Tibial nerve (tissue), 4 donors: Measurements from ENCODE around the gene RASSF1. TPM values are rescaled to one million over a fixed set of nuclear protein-coding genes. Genes with fewer than 3 reads are reported as not detected.

Source experiments
- DNase-seq, 2 donors: peaks; one replicate each; pipeline ENCODE4 v3.0.0-alpha.2; 2019; ENCODE audit warnings: low spot score in 2 of 2
- H3K27ac ChIP-seq, 4 donors: fragments of 200-600 bp; sonication (generic) in 3 of 4; one replicate each; pipeline ENCODE4 v1.5.1; 2017 to 2019; ENCODE audit warnings: mild to moderate bottlenecking in 1 of 4
- H3K27me3 ChIP-seq, 2 donors: fragments of 200-600 bp; sonication (generic) in 1 of 2; one replicate each; pipeline versions ENCODE4 v1.5.1 to v1.6.0; 2017 to 2019
- H3K36me3 ChIP-seq, 3 donors: fragments of 200-600 bp; sonication (generic); one replicate each; pipeline ENCODE4 v1.5.1; 2018 to 2019
- H3K4me1 ChIP-seq, 4 donors: fragments of 200-600 bp; sonication (generic) in 3 of 4; one replicate each; pipeline ENCODE4 v1.5.1; 2017 to 2019
- H3K4me3 ChIP-seq, 4 donors: fragments of 200-600 bp; sonication (generic) in 3 of 4; one replicate each; pipeline ENCODE4 v1.5.1; 2017 to 2019; ENCODE audit warnings: mild to moderate bottlenecking in 1 of 4, moderate library complexity in 1 of 4
- H3K9me3 ChIP-seq, 4 donors: fragments of 200-600 bp; sonication (generic) in 3 of 4; one replicate each; pipeline ENCODE4 v1.5.1; 2017 to 2019
- CTCF ChIP-seq, 5 experiments: fragments of 200-600 bp in 3 of 5; fragments of 450-650 bp in 2 of 5; sonication (generic) in 3 of 5; IDR thresholded peaks; one replicate each; pipeline ENCODE4 v1.5.1; 2016 to 2019; ENCODE audit warnings: antibody characterized with exemption in 5 of 5, mild to moderate bottlenecking in 3 of 5, moderate library complexity in 2 of 5
- EP300 ChIP-seq, 2 donors: sonication (generic); formaldehyde crosslinking; IDR thresholded peaks; one replicate each; pipeline ENCODE4 v1.6.1; 2017; ENCODE audit warnings: antibody characterized with exemption in 2 of 2, mild to moderate bottlenecking in 1 of 2
- POLR2A ChIP-seq, 2 donors: fragments of 450-650 bp; IDR thresholded peaks; one replicate each; pipeline ENCODE4 v1.6.1; 2017; ENCODE audit warnings: antibody characterized with exemption in 2 of 2, mild to moderate bottlenecking in 2 of 2, moderate library complexity in 2 of 2
- WGBS, 2 donors: methylation state at CpG; one replicate each; pipeline ENCODE4 v1.1.5; 2018; 5-methylcytosine and 5-hydroxymethylcytosine counted together
- total RNA-seq, 4 donors: library from RNA; depleted of rRNA; stranded (reverse); fragments of >200 nt; gene quantifications; one replicate each; pipeline ENCODE4 v1.1.0, GENCODE V29; 2016

The RASSF1 gene
- total RNA-seq, 4 donors from 2014 or later: 77.4 to 99.0 (median 82.6) TPM

GRCh38 chr3:50341537-50341936 lies 901 bp upstream of the RASSF1 start:
- 92 to 94% methylated on average over 9 of the region's 9 CpGs for WGBS, 2 donors
- Histone ChIP-seq H3K4me1 (peaks cover 0 to 63% (median 30%) of the 10 kb centered on the region in 4 donors), H3K9me3 (no peaks in the 10 kb centered on the region), H3K36me3 (no peaks in the 10 kb centered on the region), H3K4me3 (peak overlapping the region; percentile 47 to 68 (median 60)), H3K27me3 (no peaks in the 10 kb centered on the region), H3K27ac (peak overlapping the region in 3 of 4 donors; percentile 97 to 100 (median 98))
- TF ChIP-seq POLR2A (IDR thresholded peaks at IDR 0.05): no peak
- TF ChIP-seq CTCF (IDR thresholded peaks at IDR 0.05): no peak
- TF ChIP-seq EP300 (IDR thresholded peaks at IDR 0.05): no peak
- DNase-seq: no peak

- no peaks in the 10 kb centered on the region for H3K9me3 ChIP-seq
- H3K4me1 ChIP-seq: peaks cover 0 to 67% (median 40%) of the 10 kb centered on the region in 4 donors
- no peak for DNase-seq
- no peaks in the 10 kb centered on the region for H3K36me3 ChIP-seq
- 17 to 27% methylated on average over 9 of the region's 9 CpGs for WGBS, 2 donors
- TF ChIP-seq POLR2A (IDR thresholded peaks at IDR 0.05) (no peak), EP300 (IDR thresholded peaks at IDR 0.05) (no peak), CTCF (IDR thresholded peaks at IDR 0.05) (no peak)
- no peaks in the 10 kb centered on the region for H3K27me3 ChIP-seq
- H3K4me3 ChIP-seq: peak overlapping the region; percentile 47 to 68 (median 60)
- H3K27ac ChIP-seq: peak overlapping the region; percentile 63 to 100 (median 98)
Measured at GRCh38 chr3:50340147-50340447, 539 bp downstream of the RASSF1 start.

- TF ChIP-seq EP300 (IDR thresholded peaks at IDR 0.05) (no peak), POLR2A (IDR thresholded peaks at IDR 0.05) (no peak), CTCF (IDR thresholded peaks at IDR 0.05) (no peak)
- Histone ChIP-seq H3K27me3 (no peaks in the 10 kb centered on the region), H3K36me3 (no peaks in the 10 kb centered on the region), H3K27ac (peak overlapping the region; percentile 63 to 100 (median 98)), H3K9me3 (no peaks in the 10 kb centered on the region), H3K4me1 (peaks cover 0 to 69% (median 43%) of the 10 kb centered on the region in 4 donors), H3K4me3 (peak overlapping the region; percentile 47 to 68 (median 60))
- WGBS, 2 donors: 77 to 78% methylated on average over 14 of the region's 14 CpGs
- DNase-seq: no peak
Measured at GRCh38 chr3:50339485-50340146, 1.0 kb downstream of the RASSF1 start.

- no peak for TF ChIP-seq EP300 (IDR thresholded peaks at IDR 0.05)
- TF ChIP-seq POLR2A (IDR thresholded peaks at IDR 0.05): no peak
- peak in 1 of 5 experiments; percentile 20 for TF ChIP-seq CTCF (IDR thresholded peaks at IDR 0.05)
- DNase-seq: no peak
- 47 to 58% methylated on average over 5 of the region's 5 CpGs for WGBS, 2 donors
- Histone ChIP-seq H3K9me3 (no peaks in the 10 kb centered on the region), H3K27ac (peak overlapping the region; percentile 97 to 100 (median 98)), H3K27me3 (no peaks in the 10 kb centered on the region), H3K4me3 (peak overlapping the region in 3 of 4 donors; percentile 65 to 71 (median 68)), H3K4me1 (peaks cover 0 to 75% (median 50%) of the 10 kb centered on the region in 4 donors), H3K36me3 (no peaks in the 10 kb centered on the region)
Measured at GRCh38 chr3:50338965-50339364, 1.7 kb downstream of the RASSF1 start.

GRCh38 chr3:50337175-50337861 lies 3.3 kb downstream of the RASSF1 start:
- DNase-seq: peak; percentile 98 to 99
- no peaks in the 10 kb centered on the region for H3K27me3 ChIP-seq
- peaks cover 0 to 3% (median 0%) of the 10 kb centered on the region in 3 donors for H3K36me3 ChIP-seq
- 0% methylated on average over 3 to 66 of the region's 79 CpGs for WGBS, 2 donors
- peak overlapping the region; percentile 97 to 100 (median 98) for H3K27ac ChIP-seq
- H3K4me3 ChIP-seq: peak overlapping the region; percentile 68 to 87 (median 82)
- no peaks in the 10 kb centered on the region for H3K9me3 ChIP-seq
- TF ChIP-seq EP300 (IDR thresholded peaks at IDR 0.05): peak; percentile 99
- TF ChIP-seq POLR2A (IDR thresholded peaks at IDR 0.05): peak; percentile 65 to 96
- no peak for TF ChIP-seq CTCF (IDR thresholded peaks at IDR 0.05)
- peaks cover 0 to 89% (median 55%) of the 10 kb centered on the region in 4 donors for H3K4me1 ChIP-seq
